ENCODE measurements around the gene SYT13. TPM values are rescaled to one million over a fixed set of nuclear protein-coding genes. Genes with fewer than 3 reads are reported as not detected.

SYT13 gene, protein sequence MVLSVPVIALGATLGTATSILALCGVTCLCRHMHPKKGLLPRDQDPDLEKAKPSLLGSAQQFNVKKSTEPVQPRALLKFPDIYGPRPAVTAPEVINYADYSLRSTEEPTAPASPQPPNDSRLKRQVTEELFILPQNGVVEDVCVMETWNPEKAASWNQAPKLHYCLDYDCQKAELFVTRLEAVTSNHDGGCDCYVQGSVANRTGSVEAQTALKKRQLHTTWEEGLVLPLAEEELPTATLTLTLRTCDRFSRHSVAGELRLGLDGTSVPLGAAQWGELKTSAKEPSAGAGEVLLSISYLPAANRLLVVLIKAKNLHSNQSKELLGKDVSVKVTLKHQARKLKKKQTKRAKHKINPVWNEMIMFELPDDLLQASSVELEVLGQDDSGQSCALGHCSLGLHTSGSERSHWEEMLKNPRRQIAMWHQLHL
- 0.06 TPM for polyA plus RNA-seq (2013, experiment 1 of 2)
- polyA plus RNA-seq (2013, experiment 2 of 2) = 0.01 TPM

DNA sequence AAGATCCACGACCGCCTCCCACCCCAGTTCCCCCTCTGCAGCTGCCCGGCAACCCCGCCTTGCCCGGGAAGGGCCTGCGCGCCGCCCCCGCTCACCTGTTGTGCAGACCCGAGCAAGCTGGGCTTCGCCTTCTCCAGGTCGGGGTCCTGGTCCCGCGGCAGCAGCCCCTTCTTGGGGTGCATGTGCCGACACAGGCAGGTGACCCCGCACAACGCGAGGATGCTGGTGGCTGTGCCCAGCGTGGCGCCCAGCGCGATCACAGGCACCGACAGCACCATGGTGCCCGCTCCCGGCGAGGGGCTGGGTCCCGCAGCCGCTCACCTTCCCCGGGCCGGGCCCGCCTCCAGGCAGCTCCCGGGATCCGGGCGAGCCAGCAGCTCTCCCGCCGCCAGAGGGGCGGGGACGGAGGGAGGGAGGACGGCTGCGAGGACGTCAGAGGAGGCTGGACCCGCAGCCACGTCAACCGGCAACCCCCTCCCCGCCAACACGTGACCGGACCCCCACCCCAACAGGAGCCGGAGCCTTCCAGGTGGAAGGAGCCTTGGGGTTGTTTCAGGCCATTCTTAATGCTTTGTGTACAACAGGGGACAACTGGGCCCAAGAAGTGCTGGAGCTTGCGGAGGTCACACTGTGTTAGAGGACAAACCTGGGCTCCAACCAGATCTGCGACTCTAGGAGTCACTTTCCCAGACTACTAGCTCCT lies at the start of gene SYT13:
Gene SYT13, minus strand, starts transcription at position 412 of the 703 bp plus-strand sequence. Its CDS starts 134 bp downstream, at position 278.
- Histone ChIP-seq H2BK15ac (ENCODE audit: low read depth, poor library complexity, severe bottlenecking) (no peak within 1 kb of the TSS), H4K8ac (ENCODE audit: low read length) (no peak within 1 kb of the TSS), H3K36me3 (ENCODE audit: control insufficient read depth in 1 of 2, insufficient read depth in 2 of 2, low read depth in 1 of 2, low read length in 2 of 2) (no peaks in the 10 kb centered on the region), H3K9me3 (ENCODE audit: control insufficient read depth, low read length) (peaks cover 14% of the 10 kb centered on the region), H3K23ac (ENCODE audit: low read length in 2 of 2) (no peak within 1 kb of the TSS), H2AK5ac (ENCODE audit: low read length, severe bottlenecking) (no peak within 1 kb of the TSS), H3K4me3 (ENCODE audit: insufficient read depth in 1 of 2, low read depth in 1 of 2, low read length in 2 of 2) (peak within 1 kb of the TSS in 1 of 2 experiments; percentile 51), H3K79me1 (replicated peaks; ENCODE audit: low read length, poor library complexity, severe bottlenecking) (no peaks in the 10 kb centered on the region), H2BK5ac (ENCODE audit: low read depth, low read length, poor library complexity, severe bottlenecking) (no peak within 1 kb of the TSS), H3K18ac (ENCODE audit: low read depth in 1 of 2, low read length in 2 of 2) (no peak within 1 kb of the TSS), H2BK120ac (ENCODE audit: low read depth, low read length) (no peak within 1 kb of the TSS), H3K27ac (ENCODE audit: low read length, poor library complexity, severe bottlenecking) (no peak within 1 kb of the TSS), H3K14ac (ENCODE audit: low read length in 2 of 2) (no peak within 1 kb of the TSS), H3K4me1 (ENCODE audit: control insufficient read depth, insufficient read depth, low read depth, low read length) (peaks cover 9% of the 10 kb centered on the region), H3K9ac (ENCODE audit: low read length) (no peak within 1 kb of the TSS), H3K4ac (ENCODE audit: low read depth in 1 of 2, low read length in 2 of 2) (no peak within 1 kb of the TSS), H2BK12ac (ENCODE audit: low read length in 2 of 2) (no peak within 1 kb of the TSS), H3K4me2 (ENCODE audit: low read length, poor library complexity, severe bottlenecking) (peak within 1 kb of the TSS; percentile 46), H3K27me3 (ENCODE audit: control insufficient read depth in 1 of 2, insufficient read depth in 1 of 2, low read length in 2 of 2) (peaks cover 35 to 76% of the 10 kb centered on the region in 2 experiments), H4K91ac (ENCODE audit: low read length) (no peak within 1 kb of the TSS), H2AFZ (ENCODE audit: low read depth, low read length) (no peak within 1 kb of the TSS)
- WGBS = 3% methylated on average over 26 of the region's 50 CpGs
- no peak for DNase-seq

DNA sequence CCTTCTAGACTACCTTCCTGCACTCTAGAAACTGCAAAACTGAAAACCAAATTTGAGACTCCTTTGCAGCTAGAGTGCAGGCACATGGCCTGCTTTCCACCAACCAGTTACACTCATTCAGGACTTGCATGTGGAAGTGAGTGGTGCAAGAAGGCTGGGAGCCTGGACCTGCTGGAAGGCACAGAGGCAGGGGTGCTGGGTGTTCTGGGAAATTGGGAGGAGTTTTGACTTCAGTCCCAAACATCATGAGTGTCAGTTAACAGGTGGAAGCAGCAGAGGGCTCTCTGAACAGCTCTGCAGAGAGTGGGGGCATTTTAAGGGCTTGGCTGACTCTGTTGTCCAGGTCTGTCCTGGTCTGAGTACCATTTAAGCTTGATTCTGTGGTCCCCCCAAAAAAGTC lies 49.3 kb upstream of the SYT13 start:
- Histone ChIP-seq H4K8ac (ENCODE audit: low read length) (no peak overlapping the region), H3K9ac (ENCODE audit: low read length) (no peak overlapping the region), H3K79me1 (replicated peaks; ENCODE audit: low read length, poor library complexity, severe bottlenecking) (no peaks in the 10 kb centered on the region), H3K9me3 (ENCODE audit: control insufficient read depth, low read length) (no peaks in the 10 kb centered on the region), H3K4me2 (ENCODE audit: low read length, poor library complexity, severe bottlenecking) (no peak overlapping the region), H3K18ac (ENCODE audit: low read depth in 1 of 2, low read length in 2 of 2) (no peak overlapping the region), H3K27me3 (ENCODE audit: control insufficient read depth in 1 of 2, insufficient read depth in 1 of 2, low read length in 2 of 2) (peaks cover 5 to 43% of the 10 kb centered on the region in 2 experiments), H2BK12ac (ENCODE audit: low read length in 2 of 2) (no peak overlapping the region), H3K4ac (ENCODE audit: low read depth in 1 of 2, low read length in 2 of 2) (no peak overlapping the region), H2AK5ac (ENCODE audit: low read length, severe bottlenecking) (no peak overlapping the region), H2BK120ac (ENCODE audit: low read depth, low read length) (no peak overlapping the region), H4K91ac (ENCODE audit: low read length) (no peak overlapping the region), H3K36me3 (ENCODE audit: control insufficient read depth in 1 of 2, insufficient read depth in 2 of 2, low read depth in 1 of 2, low read length in 2 of 2) (no peaks in the 10 kb centered on the region), H3K27ac (ENCODE audit: low read length, poor library complexity, severe bottlenecking) (no peak overlapping the region), H3K14ac (ENCODE audit: low read length in 2 of 2) (no peak overlapping the region), H2BK15ac (ENCODE audit: low read depth, poor library complexity, severe bottlenecking) (no peak overlapping the region), H3K4me3 (ENCODE audit: insufficient read depth in 1 of 2, low read depth in 1 of 2, low read length in 2 of 2) (no peak overlapping the region), H3K23ac (ENCODE audit: low read length in 2 of 2) (no peak overlapping the region), H2BK5ac (ENCODE audit: low read depth, low read length, poor library complexity, severe bottlenecking) (no peak overlapping the region), H2AFZ (ENCODE audit: low read depth, low read length) (no peak overlapping the region), H3K4me1 (ENCODE audit: control insufficient read depth, insufficient read depth, low read depth, low read length) (peaks cover 2% of the 10 kb centered on the region)
- no peak for DNase-seq

DNA sequence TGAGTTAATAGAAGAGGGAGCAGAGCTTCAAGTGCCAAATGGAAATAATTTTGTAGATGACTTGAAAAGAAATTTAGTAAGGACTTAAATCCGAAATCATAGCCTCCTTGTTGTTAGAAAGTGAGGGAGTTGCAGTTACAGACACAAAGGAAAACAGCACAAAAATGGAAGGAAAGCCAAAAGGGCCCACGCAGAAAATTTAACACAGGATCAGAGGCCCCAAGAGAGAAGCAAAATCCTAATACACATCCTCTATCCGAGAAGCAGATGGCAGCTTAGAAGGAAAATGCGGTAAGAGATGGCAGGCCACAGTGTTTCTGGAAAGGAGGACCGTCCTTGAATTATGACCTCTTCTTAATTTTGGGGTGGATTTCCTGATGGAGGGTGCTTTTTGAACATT lies 48.7 kb upstream of the SYT13 start:
- Histone ChIP-seq H2BK120ac (ENCODE audit: low read depth, low read length) (no peak overlapping the region), H3K4me1 (ENCODE audit: control insufficient read depth, insufficient read depth, low read depth, low read length) (no peaks in the 10 kb centered on the region), H3K79me1 (replicated peaks; ENCODE audit: low read length, poor library complexity, severe bottlenecking) (no peaks in the 10 kb centered on the region), H3K9me3 (ENCODE audit: control insufficient read depth, low read length) (no peaks in the 10 kb centered on the region), H4K91ac (ENCODE audit: low read length) (no peak overlapping the region), H2AK5ac (ENCODE audit: low read length, severe bottlenecking) (no peak overlapping the region), H3K27ac (ENCODE audit: low read length, poor library complexity, severe bottlenecking) (no peak overlapping the region), H3K18ac (ENCODE audit: low read depth in 1 of 2, low read length in 2 of 2) (no peak overlapping the region), H3K27me3 (ENCODE audit: control insufficient read depth in 1 of 2, insufficient read depth in 1 of 2, low read length in 2 of 2) (peaks cover 5 to 48% of the 10 kb centered on the region in 2 experiments), H2BK12ac (ENCODE audit: low read length in 2 of 2) (no peak overlapping the region), H3K23ac (ENCODE audit: low read length in 2 of 2) (no peak overlapping the region), H2AFZ (ENCODE audit: low read depth, low read length) (no peak overlapping the region), H2BK5ac (ENCODE audit: low read depth, low read length, poor library complexity, severe bottlenecking) (no peak overlapping the region), H2BK15ac (ENCODE audit: low read depth, poor library complexity, severe bottlenecking) (no peak overlapping the region), H3K36me3 (ENCODE audit: control insufficient read depth in 1 of 2, insufficient read depth in 2 of 2, low read depth in 1 of 2, low read length in 2 of 2) (no peaks in the 10 kb centered on the region), H3K14ac (ENCODE audit: low read length in 2 of 2) (no peak overlapping the region), H3K4me3 (ENCODE audit: insufficient read depth in 1 of 2, low read depth in 1 of 2, low read length in 2 of 2) (no peak overlapping the region), H3K9ac (ENCODE audit: low read length) (no peak overlapping the region), H3K4me2 (ENCODE audit: low read length, poor library complexity, severe bottlenecking) (no peak overlapping the region), H3K4ac (ENCODE audit: low read depth in 1 of 2, low read length in 2 of 2) (no peak overlapping the region), H4K8ac (ENCODE audit: low read length) (no peak overlapping the region)
- no peak for DNase-seq
- WGBS = 100% methylated on average over 5 of the region's 5 CpGs

DNA sequence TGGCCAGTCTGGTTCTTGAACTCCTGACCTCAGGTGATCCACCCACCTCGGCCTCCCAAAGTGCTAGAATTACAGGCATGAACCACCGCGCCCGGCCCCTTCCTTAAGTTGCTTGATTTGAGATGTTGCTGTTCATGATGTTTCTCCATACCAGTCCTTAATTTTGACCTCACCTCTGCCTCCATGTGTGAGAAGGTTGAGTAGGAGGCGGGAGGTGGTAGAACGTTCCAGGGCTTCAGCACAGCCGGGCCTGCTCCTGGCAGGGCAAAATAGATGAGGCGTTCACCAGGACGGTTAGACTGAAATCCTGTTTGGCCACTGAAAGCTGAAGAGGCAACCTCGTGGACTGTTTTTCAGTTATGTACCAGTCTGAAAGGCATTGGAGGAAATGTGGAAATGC lies 48.3 kb upstream of the SYT13 start:
- H3K4ac ChIP-seq (ENCODE audit: low read depth in 1 of 2, low read length in 2 of 2) = no peak overlapping the region
- H4K8ac ChIP-seq (ENCODE audit: low read length) = peak overlapping the region; percentile 7
- no peak overlapping the region for H2AFZ ChIP-seq (ENCODE audit: low read depth, low read length)
- H3K9ac ChIP-seq (ENCODE audit: low read length) = no peak overlapping the region
- no peak overlapping the region for H3K4me3 ChIP-seq (ENCODE audit: insufficient read depth in 1 of 2, low read depth in 1 of 2, low read length in 2 of 2)
- H3K27ac ChIP-seq (ENCODE audit: low read length, poor library complexity, severe bottlenecking) = no peak overlapping the region
- H3K23ac ChIP-seq (ENCODE audit: low read length in 2 of 2) = no peak overlapping the region
- H3K9me3 ChIP-seq (ENCODE audit: control insufficient read depth, low read length) = no peaks in the 10 kb centered on the region
- H2BK5ac ChIP-seq (ENCODE audit: low read depth, low read length, poor library complexity, severe bottlenecking) = no peak overlapping the region
- WGBS = 96% methylated on average over 10 of the region's 10 CpGs
- H3K14ac ChIP-seq (ENCODE audit: low read length in 2 of 2) = no peak overlapping the region
- no peak overlapping the region for H4K91ac ChIP-seq (ENCODE audit: low read length)
- no peak overlapping the region for H2BK15ac ChIP-seq (ENCODE audit: low read depth, poor library complexity, severe bottlenecking)
- no peak overlapping the region for H3K4me2 ChIP-seq (ENCODE audit: low read length, poor library complexity, severe bottlenecking)
- peaks cover 6 to 50% of the 10 kb centered on the region in 2 experiments for H3K27me3 ChIP-seq (ENCODE audit: control insufficient read depth in 1 of 2, insufficient read depth in 1 of 2, low read length in 2 of 2)
- H3K36me3 ChIP-seq (ENCODE audit: control insufficient read depth in 1 of 2, insufficient read depth in 2 of 2, low read depth in 1 of 2, low read length in 2 of 2) = no peaks in the 10 kb centered on the region
- H2BK120ac ChIP-seq (ENCODE audit: low read depth, low read length) = no peak overlapping the region
- no peaks in the 10 kb centered on the region for H3K4me1 ChIP-seq (ENCODE audit: control insufficient read depth, insufficient read depth, low read depth, low read length)
- no peak overlapping the region for H3K18ac ChIP-seq (ENCODE audit: low read depth in 1 of 2, low read length in 2 of 2)
- H3K79me1 ChIP-seq (replicated peaks; ENCODE audit: low read length, poor library complexity, severe bottlenecking) = no peaks in the 10 kb centered on the region
- no peak for DNase-seq
- no peak overlapping the region for H2AK5ac ChIP-seq (ENCODE audit: low read length, severe bottlenecking)
- H2BK12ac ChIP-seq (ENCODE audit: low read length in 2 of 2) = peak overlapping the region in 1 of 2 experiments; percentile 38

Measured in mesenchymal stem cell (in vitro differentiated cells and primary cell).